Measurements from ENCODE around the gene COX7A2.

Gene COX7A2

DNA sequence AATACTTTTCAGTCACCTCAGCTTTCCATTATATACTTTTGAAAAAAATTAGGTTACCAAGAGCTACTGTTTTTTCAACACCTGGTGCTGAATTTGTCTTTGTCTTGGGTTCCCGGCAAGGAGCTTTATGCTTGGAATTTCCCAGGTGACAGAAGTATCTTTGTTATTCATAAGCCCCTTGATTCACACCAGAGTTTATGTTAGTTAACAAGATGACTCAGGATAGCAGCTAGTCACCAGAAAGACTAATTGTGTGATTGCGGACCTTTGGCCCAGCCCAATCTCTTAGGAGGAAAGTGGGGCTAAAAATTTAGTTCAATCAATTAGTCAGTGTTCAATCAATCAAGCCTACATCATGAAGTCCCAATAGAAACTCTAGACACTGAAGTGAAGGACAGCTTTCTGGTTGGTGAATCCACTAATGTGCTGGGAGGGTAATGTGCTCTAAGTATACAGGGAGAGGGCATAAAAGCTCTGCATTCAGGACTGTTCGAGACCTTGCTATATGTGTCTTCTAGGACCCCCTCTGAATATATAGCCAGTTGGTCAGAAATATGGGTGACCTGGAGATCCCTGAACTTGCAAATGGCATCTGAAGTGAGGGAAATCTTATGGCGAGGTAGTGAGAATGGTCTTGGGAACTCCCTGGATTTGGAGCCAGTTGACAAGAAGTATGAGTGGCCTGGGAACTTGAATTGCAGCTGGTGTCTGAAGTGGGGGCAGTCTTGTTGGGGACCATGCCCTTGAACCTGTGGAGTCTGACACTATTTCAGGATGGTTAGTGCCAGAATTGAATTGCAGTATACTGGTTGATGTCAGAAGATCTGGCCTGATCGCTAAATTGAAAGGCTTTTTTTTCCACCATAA is 24.8 kb upstream of the COX7A2 start:
- no peak for DNase-seq

DNA sequence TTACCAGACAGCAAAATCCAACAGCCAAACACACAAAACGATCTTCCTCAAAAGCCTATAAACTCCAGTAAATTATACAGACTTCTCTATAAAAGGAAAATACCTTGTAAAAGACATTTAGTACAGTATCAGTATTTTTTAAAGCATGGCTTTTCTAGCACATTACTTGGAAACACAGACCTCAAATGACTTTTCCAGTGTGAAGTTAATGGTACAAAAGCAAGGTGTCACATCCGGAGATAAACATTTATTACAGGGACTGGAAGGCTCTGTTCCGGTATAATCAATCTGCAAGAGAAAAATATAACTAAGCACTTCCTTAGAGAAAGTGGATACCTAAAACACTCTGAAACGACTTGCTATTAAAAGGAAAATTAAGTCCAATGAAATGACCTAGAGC is 23.9 kb upstream of the COX7A2 start:
- DNase-seq: no peak

DNA sequence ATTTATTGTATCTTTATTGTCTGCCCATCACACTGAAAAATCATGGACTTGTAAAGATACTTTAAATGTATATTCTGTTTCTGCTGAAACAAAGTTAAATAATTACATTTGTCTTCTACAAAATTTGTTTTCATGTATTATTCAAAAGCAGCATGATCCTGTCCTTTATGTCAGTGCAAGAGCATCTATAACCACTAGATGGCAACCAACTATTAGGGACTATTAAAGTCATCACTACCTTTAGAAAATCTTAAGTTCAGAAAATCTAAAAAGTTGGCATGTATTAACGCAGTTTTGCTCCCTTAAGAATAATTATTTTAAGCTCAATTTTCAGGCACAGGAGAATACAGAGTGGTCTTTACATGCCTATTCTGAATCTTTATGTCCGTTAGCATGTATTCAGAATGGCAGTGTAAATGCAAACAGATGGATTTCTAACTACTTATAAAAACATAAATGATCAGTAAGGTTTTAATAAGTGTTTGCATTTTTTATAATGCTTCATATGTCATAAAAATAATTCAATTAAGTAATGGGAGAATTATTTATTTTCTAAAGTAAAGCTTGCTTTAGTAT is 23.2 kb upstream of the COX7A2 start:
- DNase-seq: no peak

DNA sequence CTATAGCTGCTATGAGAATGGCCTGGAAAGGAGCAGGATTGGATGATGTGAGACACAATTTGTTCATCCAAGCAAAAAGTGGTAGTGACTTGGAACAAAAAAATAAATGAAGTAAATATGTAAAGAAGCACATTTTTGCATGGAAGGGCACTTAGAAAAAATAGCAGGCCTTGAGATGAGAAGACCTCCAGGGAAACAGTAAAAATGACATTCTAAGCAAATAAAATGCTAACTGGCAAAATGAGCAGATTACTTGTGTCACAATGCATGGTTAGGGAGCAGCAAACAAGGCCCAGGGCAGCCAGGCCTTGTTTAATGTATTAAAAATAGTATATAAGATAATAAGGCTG is 19.8 kb upstream of the COX7A2 start:
- DNase-seq: no peak

GRCh38 chr6:75262716-75263400 is 19.3 kb upstream of the COX7A2 start:
- no peak for DNase-seq

DNA sequence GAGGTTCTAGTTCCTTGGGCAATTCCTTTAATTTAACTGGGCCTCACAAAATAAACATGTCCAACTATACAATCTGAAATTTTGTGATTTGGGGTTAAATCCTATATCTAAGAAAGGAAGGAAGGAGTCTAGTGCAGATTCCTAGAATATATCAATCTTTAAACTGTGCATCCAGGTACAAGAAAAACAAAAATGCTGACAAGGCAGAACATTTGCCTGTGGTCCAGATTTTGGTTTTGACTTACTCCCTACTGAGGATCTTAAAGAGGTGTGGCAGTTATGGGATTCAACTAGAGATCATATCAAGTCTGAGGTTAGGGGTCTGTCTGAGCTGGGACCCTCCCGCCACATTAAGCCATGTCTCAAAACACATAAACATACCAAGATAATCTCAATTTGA is 17.7 kb upstream of the COX7A2 start:
- DNase-seq: no peak

- DNase-seq: no peak
Observed at GRCh38 chr6:75257343-75258087, 13.9 kb upstream of the COX7A2 start.

DNA sequence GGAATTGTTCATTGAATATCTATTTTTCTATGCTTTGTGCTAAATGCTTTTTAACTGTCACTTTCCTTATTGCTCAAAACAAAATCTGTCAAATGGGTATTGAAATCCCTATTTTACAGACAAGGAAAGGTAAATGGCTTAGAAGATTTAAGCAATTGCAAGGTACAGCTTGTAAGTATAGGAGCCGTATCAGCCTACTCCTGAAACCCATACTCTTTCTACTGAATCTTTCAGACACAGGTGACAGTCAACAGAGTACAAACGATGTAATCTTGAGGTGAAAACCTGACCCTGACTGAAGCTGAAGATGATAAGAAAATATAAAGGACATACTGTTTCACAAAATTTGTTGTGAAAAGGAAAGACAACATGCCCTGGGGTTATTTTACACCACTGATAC is 7.0 kb upstream of the COX7A2 start:
- DNase-seq: no peak

DNA sequence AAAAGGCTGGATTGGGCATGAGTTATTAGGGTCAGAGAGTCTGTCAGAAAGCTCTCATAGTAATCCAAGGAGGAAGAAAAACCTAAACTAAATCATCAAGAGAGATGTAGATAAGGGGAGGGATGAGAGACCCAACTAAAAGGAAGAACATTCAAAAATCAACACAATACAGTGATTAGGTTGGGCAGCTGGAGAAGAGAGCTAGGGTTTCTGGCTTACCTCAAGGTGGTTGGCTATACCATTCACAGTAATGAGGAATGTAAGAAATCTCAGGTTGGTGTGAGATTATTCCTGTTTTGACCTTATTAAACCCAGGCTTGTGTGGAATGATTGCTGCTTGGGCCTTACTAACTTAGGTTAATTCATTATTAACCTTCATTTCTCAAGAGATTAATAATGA is 6.2 kb upstream of the COX7A2 start:
- DNase-seq: no peak

GRCh38 chr6:75246386-75246785 is 2.8 kb upstream of the COX7A2 start:
- DNase-seq: no peak

- peak; percentile 34 for DNase-seq
Observed at GRCh38 chr6:75244063-75244584, 523 bp upstream of the COX7A2 start.

DNA sequence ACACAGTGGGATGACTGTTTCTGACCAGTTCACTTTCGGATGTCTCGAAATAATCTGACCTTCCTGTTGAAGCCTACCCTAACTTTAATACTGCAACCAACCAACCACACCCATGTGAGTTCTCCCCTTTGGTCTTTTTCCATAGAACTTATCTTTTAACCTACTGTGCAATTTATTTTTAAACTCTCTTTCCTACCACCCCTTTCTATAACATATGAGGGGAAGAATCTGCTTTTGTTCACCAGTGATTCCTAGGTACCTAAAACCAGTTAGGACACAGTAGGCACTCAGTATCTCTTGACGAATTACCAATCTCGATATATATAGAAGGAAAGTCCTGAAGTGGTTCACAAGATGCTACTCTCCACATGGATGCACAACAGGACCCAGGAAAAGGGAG is 7.0 kb downstream of the COX7A2 start:
- DNase-seq: no peak

GRCh38 chr6:75235271-75235670 is 8.3 kb downstream of the COX7A2 start:
- DNase-seq: no peak

DNA sequence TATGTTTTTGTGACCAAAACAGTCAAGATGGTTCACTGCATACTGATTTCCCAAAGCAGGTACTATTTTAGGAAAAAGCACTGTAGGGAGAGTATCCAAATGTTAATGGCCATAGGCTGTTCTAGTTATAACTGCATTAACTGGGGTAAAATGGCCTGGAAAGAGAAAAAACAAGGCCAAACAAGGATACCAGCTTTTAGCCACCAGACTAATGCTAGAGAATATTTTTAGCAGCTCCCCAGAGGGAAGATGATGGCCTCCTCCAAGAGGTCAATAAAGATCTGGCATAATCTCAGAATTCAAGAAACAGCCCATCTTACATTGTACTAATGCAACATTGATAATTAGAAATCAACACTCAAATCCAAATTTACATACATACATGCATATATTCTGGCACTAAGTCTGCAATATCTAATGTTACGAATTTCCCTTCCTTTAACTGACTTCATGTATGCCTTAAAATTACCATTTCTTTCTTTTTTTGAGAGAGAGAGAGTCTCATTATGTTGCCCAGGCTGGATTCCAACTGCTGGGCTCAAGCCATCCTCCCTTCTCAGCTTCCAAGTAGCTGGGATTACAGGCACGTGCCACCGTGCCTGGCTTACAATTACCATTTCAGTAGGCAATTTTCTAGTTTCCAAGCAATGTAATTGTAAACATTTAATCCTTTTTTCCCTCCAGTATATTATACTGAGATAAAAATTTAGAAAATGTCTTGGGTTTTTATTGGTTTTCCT is 9.3 kb downstream of the COX7A2 start:
- DNase-seq: peak; percentile 66

DNA sequence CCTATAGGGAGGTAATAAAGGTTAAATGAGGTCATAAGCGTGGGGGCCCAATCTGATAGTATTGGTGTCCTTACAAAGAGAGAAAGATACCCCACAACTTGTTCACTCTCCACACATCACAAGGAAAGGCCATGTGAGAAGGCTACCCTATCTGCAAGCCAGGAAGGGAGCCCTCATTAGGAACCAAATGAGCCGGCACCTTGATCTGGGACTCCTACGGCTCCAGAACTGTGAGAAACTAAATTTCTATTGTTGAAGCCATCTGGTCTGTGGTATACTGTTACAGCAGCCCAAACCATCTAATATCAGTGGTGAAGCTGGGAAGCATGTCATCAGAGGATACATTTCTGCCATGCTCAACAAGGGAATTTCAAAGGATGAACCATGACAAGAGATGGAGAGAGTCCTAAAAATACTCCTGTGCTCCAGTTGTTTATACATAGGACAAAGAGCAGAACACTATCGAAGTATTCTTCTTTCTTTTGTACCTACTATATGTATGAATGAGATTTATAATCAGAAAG is 10.4 kb downstream of the COX7A2 start:
- no peak for DNase-seq

- no peak for DNase-seq
Observed at GRCh38 chr6:75230484-75231325, 12.9 kb downstream of the COX7A2 start.

DNA sequence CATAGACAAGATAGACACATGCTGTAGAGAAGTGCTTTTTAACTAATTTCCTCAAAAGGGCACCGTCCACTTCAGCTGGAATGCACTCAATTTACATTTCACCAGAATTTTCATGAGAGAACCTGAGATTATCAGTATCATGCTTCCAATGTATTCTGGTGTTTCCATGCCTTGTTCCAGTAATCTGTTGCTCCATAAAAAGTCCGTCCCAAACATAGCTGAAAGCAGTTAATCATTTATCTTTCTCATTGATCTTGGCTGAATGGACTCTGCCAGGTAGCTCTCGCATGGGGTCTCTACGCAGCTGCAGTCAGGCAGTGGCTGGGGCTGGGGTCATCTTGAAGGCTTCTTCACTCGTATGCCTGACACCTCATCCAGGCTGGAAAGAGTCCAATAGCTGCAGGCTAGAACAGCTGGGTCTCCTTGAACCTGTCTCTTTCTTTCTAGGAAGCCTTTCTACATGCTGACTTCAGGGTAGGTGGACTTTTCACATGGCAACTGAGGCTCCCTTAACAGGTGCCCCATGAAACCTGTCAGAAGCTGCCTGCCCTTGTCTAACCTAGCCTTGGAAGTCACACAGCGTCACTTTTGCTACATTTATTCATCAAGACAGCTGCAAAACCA is 19.2 kb downstream of the COX7A2 start:
- DNase-seq: no peak

- no peak for DNase-seq
Observed at GRCh38 chr6:75223428-75223827, 20.2 kb downstream of the COX7A2 start.

DNA sequence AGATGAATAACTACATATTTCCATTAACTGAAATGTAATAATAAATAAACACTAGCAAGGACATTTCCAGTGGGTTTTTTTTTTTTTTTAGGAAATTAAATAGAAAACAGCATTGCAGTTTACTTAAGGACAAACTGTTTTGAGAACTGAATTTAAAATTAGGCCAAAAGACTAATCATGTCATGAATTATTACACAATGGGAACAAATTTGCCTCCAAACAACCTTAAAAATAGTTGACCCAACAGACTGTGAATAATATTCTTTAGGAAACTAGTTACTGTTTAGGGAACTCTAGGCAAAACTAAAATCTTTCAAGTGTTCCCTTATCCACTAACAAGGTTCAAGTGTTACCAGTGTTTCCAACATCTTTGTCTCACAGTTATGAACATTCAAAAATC is 21.3 kb downstream of the COX7A2 start:
- no peak for DNase-seq

DNA sequence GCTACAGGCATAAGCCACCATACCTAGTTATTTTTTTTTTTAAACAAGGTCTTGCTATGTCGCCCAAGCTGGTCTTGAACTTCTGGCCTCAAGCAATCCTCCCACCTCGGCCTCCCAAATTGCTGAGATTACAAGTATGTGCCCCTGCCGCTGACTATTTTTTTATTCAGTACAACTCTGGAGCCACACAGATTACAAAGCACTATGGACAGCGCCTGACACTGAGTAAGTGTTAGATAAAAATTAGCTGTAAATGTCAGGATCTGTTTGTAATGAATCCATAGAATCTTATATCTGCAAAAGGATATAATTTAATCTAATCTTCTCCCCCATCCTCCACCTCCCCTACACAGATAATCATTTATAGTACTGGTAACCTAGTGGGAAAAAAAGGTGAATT is 22.5 kb downstream of the COX7A2 start:
- DNase-seq: no peak

GRCh38 chr6:75220357-75220756 is 23.2 kb downstream of the COX7A2 start:
- DNase-seq: no peak
